Ovary (tissue), 3 donors: ENCODE measurements around the gene VPS51.

Experiments used
- EP300 ChIP-seq: sonication (generic); formaldehyde crosslinking; IDR thresholded peaks from one replicate; pipeline ENCODE4 v1.6.1; 2017; ENCODE audit warnings: antibody characterized with exemption
- POLR2A ChIP-seq: fragments of 450-650 bp; IDR thresholded peaks from one replicate; pipeline ENCODE4 v1.6.1; 2017; ENCODE audit warnings: antibody characterized with exemption, mild to moderate bottlenecking, moderate library complexity
- TF ChIP-seq, protein P1 (sequence below), 3 donors: fragments of 450-650 bp in 2 of 3; fragments of 200-600 bp in 1 of 3; IDR thresholded peaks; one replicate each; pipeline versions ENCODE4 v1.5.1 to v1.8.0; 2016 to 2022; ENCODE audit warnings: antibody characterized with exemption in 3 of 3, mild to moderate bottlenecking in 1 of 3
- donor health status: DM: no; HTN: no; CAD: no.

DNA sequence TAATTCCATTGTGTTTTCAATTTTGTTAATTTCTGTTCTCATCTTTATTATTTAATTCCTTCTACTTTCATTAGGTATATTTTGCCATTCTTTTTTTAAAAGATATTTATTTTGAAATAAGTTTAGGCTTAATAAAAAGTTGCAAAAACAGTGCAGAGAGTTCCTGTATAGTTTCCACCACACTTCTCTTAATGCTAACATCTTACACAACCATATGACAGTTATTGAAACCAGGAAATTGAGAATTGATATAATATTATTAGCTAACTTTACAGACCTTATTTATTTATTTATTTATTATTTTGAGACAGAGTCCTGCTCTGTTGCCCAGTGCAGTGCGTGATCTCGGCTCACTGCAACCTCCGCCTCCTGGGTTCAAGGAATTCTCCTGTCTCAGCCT lies 60.2 kb downstream of the VPS51 start:
- TF ChIP-seq, protein P1, sequence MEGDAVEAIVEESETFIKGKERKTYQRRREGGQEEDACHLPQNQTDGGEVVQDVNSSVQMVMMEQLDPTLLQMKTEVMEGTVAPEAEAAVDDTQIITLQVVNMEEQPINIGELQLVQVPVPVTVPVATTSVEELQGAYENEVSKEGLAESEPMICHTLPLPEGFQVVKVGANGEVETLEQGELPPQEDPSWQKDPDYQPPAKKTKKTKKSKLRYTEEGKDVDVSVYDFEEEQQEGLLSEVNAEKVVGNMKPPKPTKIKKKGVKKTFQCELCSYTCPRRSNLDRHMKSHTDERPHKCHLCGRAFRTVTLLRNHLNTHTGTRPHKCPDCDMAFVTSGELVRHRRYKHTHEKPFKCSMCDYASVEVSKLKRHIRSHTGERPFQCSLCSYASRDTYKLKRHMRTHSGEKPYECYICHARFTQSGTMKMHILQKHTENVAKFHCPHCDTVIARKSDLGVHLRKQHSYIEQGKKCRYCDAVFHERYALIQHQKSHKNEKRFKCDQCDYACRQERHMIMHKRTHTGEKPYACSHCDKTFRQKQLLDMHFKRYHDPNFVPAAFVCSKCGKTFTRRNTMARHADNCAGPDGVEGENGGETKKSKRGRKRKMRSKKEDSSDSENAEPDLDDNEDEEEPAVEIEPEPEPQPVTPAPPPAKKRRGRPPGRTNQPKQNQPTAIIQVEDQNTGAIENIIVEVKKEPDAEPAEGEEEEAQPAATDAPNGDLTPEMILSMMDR (IDR thresholded peaks at IDR 0.05) = no peak
- TF ChIP-seq EP300 = no peak
- TF ChIP-seq POLR2A = no peak
